GM21619 (cell line): ENCODE results near the gene FGF19.

Experiments
- ATAC-seq: cut with Tn5 transposase; IDR thresholded peaks from one replicate; pipeline ENCODE4 v1.9.1; 2021; ENCODE audit not compliant: unreplicated experiment

FGF19 gene

DNA sequence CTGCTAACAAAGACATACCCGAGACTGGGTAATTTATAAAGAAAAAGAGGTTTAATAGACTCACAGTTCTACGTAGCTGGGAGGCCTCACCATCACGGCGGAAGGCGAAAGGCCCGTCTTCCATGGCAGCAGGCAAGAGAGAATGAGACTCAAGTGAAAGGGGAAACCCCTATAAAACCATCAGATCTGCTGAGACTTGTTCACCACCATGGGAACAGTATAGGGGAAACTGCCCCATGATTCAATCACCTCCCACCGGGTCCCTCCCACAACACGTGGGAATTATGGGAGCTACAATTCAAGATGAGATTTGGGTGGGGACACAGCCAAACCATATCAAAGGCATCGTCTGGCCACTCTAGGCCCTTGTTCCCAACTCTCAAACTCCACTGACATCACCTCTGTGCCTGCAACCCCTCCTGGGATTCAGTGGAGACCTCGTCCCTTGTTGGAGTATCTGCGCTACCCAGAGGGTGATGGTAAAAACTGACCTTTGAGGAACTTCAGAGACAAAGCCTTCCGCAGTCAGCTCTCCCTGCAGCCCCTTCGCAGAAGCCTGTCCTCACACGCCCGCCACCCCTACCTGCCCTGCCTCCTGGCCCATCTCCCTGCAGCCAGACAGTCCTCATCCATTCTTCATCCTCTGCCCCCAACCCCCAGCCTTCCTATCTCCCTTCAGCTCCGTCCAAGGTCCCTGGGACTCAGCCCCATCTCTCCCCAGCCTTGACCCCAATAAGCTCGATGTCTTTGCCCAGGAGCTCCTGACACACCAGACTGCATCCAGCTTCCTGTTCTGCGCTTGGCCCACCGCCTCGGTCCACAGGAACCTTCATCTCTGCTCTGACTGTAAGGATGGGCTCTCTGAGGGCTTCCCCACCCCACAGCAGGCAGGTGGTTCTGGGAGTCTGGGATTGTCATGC, 47.0 kb downstream of the FGF19 start:
- ATAC-seq = no peak

DNA sequence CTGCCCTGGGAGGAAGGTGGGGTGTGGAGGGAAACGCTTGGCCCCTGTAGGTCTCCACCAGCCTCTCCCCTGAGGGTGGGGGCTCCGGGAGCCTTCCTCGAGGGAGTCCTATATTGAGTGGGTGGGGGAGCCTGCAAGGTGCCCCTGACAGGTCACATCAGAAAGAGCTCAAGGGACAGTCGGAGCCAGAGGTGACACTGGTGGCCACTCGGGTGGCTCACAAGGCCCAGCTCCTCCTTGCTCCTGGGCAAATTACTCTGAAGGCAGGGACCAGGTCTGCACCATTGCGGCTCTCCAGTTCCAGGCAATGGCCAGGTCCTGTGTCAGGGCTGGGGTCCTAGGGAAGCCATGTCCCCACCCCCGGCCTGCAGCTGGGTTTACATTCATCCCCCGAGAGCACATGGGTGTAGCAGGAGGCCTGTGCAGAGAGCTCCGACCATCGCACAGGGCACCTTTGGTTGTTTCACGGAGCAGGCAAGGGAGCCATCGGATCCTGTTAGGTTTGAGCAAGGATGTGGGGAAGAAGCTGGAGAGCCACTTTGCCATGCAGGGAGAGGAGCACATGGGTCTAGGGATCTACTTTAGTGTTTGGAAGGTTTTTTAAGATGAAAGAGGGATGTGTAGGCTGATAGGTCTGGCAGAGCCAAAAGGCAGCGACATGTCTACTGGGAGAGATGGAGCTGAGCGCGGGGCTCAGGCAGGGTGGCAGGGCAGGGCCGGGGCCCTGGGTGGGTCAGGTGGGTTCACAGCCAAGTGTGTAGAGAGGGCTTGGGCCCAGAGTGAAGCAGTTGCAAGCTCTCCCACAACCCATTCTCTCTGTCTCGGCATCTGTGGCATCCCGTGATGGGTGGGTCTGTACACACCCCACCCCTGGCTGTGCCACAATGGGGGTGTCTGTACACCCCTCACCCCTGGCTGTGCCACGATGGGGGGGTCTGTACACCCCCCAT, 48.1 kb downstream of the FGF19 start:
- ATAC-seq = no peak

DNA sequence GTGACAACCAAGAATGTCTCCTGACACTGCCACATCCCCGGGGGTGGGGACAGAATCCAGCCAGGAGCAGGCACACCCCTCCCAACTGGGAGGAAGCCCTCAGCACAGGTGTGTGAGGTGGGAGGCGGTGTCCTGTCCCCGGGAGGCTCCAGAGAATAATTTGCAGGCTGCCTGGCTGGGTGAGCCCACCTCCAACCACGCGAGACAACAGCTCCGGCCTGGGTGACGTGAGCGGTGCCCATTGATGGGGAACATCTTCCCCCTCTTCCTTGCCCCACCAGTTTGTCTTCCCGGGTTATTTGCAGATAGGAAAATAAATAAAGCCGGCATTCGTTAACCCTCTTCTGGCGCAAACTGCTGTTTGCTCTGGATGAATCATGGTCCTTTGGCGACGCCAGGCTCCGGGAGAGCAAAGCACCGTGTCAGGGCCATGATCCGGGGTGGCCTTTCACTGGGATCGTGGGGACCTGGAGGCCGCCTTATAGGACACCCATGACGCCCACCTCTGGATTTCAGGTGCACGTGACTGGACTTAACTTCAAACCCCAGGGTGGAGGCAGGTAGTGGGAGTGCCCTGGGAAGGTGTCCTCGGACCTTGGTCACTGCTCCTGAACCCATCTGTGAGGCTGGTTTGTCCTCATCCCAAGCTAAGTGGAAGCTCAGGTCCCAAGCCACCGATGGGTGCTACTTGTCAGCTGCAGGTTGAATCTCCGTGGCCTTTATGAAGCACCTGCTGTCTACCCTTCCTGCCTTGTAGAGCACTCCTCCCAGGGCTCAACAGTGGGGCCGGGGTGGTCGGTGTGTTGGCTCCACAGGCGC, 49.0 kb downstream of the FGF19 start:
- no peak for ATAC-seq

DNA sequence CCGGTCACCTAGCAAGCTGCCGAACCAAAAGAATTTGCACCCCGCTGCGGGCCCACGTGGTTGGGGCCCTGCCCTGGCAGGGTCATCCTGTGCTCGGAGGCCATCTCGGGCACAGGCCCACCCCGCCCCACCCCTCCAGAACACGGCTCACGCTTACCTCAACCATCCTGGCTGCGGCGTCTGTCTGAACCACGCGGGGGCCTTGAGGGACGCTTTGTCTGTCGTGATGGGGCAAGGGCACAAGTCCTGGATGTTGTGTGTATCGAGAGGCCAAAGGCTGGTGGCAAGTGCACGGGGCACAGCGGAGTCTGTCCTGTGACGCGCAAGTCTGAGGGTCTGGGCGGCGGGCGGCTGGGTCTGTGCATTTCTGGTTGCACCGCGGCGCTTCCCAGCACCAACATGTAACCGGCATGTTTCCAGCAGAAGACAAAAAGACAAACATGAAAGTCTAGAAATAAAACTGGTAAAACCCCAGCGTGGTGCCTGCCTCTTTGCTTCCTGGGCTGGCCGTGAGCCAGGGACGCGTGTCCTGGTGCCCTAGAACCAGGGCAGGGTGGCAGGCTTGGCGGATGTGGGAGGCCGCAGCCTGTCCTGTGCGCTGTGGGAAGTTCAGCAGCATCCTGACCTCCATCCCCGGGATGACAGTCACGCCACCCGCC, 49.7 kb downstream of the FGF19 start:
- ATAC-seq = no peak

DNA sequence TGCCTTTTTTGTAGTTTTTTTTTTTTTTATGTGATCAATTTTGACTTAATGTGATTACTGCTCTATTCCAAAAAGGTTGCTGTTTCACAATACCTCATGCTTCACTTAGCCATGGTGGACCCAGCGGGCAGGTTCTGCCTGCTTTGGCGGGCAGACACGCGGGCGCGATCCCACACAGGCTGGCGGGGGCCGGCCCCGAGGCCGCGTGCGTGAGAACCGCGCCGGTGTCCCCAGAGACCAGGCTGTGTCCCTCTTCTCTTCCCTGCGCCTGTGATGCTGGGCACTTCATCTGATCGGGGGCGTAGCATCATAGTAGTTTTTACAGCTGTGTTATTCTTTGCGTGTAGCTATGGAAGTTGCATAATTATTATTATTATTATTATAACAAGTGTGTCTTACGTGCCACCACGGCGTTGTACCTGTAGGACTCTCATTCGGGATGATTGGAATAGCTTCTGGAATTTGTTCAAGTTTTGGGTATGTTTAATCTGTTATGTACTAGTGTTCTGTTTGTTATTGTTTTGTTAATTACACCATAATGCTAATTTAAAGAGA, 50.3 kb downstream of the FGF19 start:
- no peak for ATAC-seq

DNA sequence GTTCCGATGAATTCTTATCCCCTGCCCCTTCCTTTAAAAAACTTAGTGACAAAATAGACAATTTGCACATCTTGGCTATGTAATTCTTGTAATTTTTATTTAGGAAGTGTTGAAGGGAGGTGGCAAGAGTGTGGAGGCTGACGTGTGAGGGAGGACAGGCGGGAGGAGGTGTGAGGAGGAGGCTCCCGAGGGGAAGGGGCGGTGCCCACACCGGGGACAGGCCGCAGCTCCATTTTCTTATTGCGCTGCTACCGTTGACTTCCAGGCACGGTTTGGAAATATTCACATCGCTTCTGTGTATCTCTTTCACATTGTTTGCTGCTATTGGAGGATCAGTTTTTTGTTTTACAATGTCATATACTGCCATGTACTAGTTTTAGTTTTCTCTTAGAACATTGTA, 50.8 kb downstream of the FGF19 start:
- ATAC-seq = no peak

DNA sequence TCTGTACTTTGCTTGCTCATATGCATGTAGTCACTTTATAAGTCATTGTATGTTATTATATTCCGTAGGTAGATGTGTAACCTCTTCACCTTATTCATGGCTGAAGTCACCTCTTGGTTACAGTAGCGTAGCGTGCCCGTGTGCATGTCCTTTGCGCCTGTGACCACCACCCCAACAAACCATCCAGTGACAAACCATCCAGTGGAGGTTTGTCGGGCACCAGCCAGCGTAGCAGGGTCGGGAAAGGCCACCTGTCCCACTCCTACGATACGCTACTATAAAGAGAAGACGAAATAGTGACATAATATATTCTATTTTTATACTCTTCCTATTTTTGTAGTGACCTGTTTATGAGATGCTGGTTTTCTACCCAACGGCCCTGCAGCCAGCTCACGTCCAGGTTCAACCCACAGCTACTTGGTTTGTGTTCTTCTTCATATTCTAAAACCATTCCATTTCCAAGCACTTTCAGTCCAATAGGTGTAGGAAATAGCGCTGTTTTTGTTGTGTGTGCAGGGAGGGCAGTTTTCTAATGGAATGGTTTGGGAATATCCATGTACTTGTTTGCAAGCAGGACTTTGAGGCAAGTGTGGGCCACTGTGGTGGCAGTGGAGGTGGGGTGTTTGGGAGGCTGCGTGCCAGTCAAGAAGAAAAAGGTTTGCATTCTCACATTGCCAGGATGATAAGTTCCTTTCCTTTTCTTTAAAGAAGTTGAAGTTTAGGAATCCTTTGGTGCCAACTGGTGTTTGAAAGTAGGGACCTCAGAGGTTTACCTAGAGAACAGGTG, 51.8 kb downstream of the FGF19 start:
- no peak for ATAC-seq

DNA sequence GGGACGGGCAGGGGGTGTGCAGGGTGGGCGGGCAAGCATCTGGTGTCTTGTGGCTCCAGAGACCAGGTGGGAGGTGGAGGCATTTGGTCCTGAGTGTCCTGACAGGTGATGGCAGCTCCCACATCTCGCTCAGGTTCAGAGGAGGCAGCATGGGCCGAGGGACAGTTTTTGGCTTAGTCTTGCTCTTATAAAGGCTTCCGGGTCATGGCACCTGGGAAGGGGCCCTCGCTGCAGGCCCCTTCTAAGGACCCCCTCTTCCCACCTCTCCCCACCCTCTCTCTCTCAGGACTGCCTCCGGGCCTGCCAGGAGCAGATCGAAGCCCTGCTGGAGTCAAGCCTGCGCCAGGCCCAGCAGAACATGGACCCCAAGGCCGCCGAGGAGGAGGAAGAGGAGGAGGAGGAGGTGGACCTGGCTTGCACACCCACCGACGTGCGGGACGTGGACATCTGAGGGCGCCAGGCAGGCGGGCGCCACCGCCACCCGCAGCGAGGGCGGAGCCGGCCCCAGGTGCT, 52.9 kb downstream of the FGF19 start:
- no peak for ATAC-seq

DNA sequence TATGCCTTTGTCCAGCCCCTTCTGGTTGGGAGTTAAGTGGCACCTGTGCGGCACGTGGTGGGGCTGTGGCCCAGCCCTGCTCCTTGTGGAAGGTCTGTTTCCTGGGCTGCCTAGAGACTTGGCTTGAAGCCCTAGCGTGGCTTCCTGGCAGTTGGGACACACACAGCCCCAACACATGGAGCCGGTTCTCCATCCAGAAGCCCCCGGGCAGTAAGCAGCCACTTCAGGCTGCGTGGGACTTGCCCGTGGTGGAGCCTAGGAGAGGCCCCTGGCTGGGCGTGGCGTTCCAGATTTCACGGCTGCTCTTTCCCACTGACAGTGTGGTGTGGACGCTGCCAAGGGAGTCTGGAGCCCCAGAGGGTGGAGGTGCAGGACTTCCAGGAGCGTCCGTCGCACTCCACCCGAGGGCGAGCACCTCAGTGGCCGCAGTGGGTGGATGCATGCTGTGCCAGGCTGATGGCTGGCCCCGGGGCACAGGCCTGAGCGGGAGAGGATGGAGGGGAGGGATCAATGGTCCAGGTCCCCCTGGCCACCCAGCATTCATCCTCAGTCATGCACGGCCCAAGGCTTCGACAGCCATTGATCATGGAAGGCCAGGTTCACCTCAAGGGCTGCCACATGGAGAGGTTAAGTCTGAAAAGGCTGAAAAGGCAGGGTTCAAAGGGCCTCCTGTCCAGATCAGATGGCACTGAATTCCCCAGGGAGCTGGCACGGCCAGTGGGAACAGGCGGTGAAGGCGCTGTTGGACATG, 53.6 kb downstream of the FGF19 start:
- no peak for ATAC-seq

DNA sequence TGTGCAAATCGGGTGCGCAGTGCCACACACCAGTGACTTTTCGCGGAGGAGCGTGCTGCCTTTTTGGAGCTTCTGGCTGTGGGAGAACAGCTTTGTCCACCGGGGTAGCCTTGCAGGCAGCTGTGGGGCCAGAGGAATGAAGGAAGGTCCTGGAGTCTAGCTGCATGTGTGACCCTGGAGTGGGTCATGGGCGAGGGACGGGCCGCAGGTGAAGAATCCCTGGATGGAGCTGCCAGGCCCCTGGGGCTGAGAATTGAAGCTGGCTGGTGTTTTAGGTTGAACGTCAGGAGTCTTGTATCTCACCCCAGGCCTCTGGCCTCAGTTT, 54.3 kb downstream of the FGF19 start:
- ATAC-seq = no peak

DNA sequence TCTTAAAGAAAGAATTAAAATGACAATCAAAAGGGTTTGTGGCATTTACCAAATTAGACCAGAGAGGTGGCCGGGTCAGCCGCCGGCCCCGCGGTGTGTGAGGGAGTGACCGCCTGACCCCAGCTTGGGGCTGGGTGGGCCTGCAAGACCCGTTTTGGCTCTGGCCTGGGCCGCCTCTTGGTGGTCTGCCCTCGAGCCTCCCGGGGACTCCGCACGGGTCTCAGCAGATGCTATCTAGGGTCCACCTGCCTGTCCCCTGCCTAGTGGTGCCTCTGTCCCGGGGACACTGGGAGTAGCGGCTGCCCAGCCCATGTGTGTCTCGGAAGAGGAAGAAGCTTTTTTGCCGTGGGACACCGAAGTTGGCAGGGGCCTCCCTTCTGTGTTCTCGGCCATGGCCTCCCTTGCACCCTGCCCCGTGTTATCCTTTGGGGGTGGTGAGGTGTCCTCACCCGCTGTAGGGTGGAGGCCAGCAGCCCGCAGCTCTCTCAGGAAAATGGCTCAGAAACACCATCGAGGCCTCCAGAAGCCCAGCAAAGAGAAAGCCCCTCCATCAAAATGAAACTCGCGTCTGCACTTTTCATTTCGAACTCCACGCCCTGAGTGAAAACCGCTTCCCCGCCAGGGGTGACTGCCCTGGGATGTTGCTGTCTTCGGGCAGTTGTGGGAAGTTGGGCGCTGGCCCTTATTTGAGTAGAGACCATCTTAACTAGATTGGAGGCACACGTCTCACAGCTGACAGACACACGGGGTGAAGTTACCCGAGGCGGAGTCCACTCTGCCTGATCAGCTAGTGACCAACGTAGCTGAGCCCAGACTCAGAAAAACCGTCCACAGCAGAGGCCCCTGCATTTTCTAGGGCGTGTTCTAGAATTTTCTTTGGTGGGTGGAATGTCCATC, 54.9 kb downstream of the FGF19 start:
- no peak for ATAC-seq
